Left renal cortex interstitium (tissue), 4 donors: Measurements from ENCODE around the gene NCS1. TPM values are rescaled to one million over a fixed set of nuclear protein-coding genes. Genes with fewer than 3 reads are reported as not detected.

ENCODE experiments used
- DNase-seq, 4 donors: peaks; one replicate each; pipeline ENCODE4 v3.0.0-alpha.2; 2013; ENCODE audit warnings: low read depth in 4 of 4, low spot score in 2 of 4, missing footprints in 1 of 4
- polyA plus RNA-seq, 4 donors: library from polyadenylated mRNA; unstranded; fragments of 120-200 nt; gene quantifications; one replicate each; pipeline ENCODE4 v1.2.1, GENCODE V29; 2013; ENCODE audit not compliant: insufficient read length in 4 of 4

The NCS1 gene
- polyA plus RNA-seq, 4 donors, result 26.2 to 30.4 (median 28.6) TPM

DNA sequence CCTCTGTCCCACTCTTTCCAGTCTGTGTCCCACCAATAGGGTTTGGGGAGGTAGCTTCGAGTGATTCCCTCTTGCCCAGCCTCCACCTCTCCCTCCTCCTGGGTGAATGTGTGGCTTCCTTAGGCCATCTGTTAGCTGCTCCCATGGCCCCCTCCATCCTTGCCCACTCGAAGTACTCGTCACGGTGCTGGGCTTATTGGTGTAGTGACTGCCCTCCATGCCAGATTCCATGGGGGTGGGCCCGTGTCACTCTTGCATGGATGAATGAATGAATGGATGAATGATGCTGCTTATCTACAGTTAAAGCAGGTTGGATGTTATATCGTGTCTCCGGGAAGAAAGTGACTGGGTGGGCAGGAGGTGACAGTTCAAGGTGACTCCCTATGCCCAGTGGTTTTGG is 112.5 kb downstream of the NCS1 start:
- no peak for DNase-seq

DNA sequence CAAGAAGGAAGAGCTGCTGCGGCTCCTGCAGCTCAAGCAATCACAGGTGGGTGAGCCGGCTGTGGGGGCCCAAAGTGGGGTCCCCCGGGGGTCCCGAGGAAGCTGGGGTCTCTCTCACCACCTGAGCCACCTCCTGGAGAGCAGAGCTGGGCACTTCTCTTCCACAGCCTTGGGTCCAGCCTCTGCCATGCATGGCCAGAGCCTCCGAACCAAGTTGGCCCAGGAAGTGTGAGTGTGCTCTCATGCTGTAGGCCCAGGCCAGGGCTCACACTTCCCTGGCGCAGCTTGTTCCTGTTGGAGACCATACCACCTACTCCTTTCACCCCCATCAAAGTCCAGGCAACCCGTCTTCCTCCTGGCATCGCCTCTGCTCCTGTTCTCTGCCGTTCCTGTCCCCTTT is 113.1 kb downstream of the NCS1 start:
- DNase-seq, result no peak

DNA sequence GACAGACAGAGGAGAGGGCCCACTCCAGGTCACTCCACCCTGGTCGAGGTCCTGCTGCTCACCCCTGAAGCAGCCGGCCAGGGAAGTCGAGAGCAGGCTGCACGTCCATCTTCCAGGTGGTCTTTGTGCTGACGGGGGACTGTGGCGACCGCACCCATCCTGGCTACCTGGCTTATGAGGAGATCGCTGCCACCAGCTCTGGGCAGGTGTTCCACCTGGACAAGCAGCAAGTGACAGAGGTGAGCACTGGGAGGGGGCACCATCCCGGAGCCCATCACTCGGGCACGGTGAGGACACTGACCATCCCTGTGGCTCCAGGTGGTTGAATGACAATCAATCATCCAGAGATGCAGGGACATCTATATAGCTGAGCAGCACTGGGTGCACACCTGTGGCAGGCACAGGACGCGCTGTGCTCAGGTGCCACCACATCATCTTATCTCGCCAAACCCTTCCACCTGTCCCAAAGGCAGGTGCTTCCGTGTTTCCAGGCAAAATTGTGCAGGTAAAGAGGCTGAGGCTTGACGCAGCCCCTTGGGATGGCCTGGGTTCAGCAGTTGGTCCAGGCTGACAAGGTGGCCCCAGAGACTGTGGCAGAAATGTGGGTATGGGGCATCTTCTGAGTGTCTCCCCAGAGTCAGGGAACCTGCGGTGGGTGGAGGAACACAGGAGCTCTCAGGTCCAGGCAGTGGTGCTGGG is 114.0 kb downstream of the NCS1 start:
- no peak for DNase-seq

Other genes with a start within 250 kb of the NCS1 start
- 10 to 100 TPM; 37.8 to 51.8 (median 46.6) TPM for gene FNBP1, start 129.2 kb upstream of the NCS1 start, polyA plus RNA-seq
- 10 to 100 TPM; 48.7 to 57.7 (median 54.1) TPM for gene GPR107, start 118.5 kb upstream of the NCS1 start, polyA plus RNA-seq
- gene HMCN2, start 93.4 kb downstream of the NCS1 start, polyA plus RNA-seq, result 1 to 10 TPM in 2 of 4 donors, under 1 TPM in 2; 0.73 to 1.6 (median 0.92) TPM